Measurements from ENCODE around the gene HIC1.
"Not testable (repeated sequence)": the region's sequence is repeated elsewhere in the genome, so short reads cannot be mapped to it uniquely, and the experiment has no call there.

Gene HIC1

GRCh38 chr17:2054512-2055291 is at the start of gene HIC1:
Gene HIC1, plus strand, starts transcription at chr17:2055103. Its CDS starts 1,588 bp downstream, at chr17:2056691.
- DNase-seq (ENCODE audit: low read depth): peak; percentile 68

- no peak for DNase-seq (ENCODE audit: low read depth)
Observed at GRCh38 chr17:2008332-2009126, 46.4 kb upstream of the HIC1 start.

DNA sequence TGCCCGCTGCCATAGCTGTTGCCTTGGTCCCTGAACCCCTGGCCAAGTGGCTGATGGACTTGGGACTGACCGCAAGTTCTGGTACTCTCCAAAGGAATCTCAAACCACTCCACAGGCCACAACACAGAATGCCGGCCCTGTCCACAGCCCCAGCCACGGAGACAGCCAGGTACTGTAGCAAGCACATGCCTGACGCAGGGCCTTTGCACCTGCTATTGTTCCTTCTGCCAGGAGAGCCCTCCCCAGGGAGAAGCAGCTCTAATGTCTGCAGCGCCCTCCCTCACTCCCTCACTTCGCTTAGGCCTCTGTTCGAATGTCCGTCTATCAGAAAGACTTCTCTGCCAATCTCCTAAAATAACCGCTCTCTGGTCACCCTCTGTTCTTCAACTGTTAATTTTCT is 45.2 kb upstream of the HIC1 start:
- DNase-seq (ENCODE audit: low read depth): no peak

DNA sequence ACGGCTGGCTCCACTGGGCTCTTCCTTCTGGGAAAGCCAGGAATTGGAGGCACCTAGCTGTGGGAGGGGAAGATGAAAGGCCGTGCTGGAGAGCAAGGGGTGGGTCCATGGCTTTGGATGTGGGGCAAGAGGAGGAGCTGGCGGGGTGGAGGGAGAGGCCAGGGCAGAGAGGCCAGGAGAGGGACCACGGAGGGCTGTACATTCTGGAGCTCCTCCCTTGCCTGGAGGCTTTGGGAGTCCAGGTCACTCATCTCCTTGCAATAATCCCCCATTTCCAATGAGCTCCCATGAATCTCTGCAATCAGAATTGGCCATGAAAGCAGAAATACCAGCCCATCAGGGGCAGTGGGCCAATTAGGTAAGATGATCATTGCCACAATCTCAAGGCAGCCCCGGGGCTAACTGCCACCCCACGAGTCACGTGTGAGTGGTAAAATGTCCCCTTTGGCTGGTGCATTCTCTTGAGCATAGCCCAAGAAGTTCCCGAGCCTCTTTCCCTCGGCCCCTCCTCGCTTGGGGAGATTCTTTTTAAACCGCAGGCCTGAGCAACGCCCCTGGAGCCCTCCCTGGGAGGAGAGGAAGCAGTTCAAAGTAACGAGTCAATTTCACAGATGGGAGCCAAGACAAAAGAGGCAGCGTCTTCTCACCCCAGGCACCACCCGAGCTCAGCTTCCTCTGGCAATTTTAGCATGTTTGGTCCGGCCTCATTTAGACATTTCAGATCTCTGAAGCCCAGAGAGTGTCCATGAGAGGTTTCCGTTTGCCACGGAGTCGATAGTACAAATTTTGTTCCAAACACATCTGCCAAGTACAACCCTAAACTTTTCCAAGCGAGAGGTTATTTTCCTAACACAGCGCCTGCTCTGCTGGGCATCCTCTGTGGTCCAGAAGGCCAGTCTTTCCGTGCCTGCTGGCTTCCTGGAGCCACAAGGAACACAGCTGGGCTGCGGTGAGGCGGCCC is 43.2 kb upstream of the HIC1 start:
- no peak for DNase-seq (ENCODE audit: low read depth)

DNA sequence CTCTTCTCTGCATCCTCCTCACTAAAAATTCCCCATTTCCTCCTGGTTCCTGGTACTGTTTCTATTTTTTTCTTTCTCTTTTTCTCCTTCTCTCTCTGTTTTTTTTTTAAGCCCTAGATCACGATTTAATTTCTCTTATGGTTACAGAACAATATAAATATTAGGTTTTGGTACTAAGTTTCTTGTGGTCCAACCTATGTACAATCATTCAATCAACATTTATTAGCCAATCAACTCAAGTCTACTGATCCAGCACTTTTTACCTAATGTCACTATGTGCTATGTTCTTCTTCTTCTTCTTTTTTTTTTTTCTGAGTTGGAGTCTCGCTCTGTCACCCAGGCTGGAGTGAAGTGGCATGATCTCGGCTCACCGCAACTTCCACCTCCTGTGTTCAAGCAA is 42.4 kb upstream of the HIC1 start:
- DNase-seq (ENCODE audit: low read depth): no peak

GRCh38 chr17:2013220-2013993 is 41.5 kb upstream of the HIC1 start:
- not testable (repeated sequence) for DNase-seq (ENCODE audit: low read depth)

DNA sequence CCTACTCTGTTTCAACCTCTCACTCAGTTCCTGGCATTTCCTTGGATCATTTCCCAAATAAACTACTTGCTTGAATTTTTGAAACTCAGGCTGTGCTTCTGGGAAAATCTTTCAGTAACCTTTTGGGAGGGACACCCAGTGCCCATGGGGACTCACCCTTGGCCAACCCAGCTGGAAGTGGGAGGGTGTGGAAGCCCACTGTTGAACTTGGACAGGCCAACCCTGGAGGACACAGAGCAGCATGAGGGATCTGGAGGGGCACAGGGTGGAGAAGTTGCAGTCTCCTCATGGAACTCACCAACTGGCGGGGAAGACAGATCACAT is 40.9 kb upstream of the HIC1 start:
- no peak for DNase-seq (ENCODE audit: low read depth)

DNA sequence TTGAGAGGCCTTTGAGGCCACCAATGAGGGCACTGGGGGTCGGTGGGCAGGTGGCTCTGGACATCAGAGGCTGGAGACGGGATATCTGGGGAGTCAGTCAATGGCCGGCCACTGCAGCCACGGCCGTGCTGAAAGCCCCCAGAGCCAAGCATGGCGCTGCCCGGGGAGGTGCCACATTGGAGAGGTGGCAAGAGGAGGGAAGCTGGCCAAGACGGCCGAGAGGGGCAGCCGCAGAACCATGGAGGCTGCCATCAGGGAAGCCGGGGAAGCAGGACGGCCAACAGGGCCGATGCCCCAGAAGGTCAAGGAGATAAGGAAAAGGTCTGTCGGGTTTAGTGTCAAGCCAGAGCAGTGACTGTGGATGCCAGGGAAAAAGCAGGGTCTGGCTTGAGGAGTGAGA is 39.6 kb upstream of the HIC1 start:
- DNase-seq (ENCODE audit: low read depth): no peak

GRCh38 chr17:2016494-2016893 is 38.4 kb upstream of the HIC1 start:
- DNase-seq (ENCODE audit: low read depth): no peak

DNA sequence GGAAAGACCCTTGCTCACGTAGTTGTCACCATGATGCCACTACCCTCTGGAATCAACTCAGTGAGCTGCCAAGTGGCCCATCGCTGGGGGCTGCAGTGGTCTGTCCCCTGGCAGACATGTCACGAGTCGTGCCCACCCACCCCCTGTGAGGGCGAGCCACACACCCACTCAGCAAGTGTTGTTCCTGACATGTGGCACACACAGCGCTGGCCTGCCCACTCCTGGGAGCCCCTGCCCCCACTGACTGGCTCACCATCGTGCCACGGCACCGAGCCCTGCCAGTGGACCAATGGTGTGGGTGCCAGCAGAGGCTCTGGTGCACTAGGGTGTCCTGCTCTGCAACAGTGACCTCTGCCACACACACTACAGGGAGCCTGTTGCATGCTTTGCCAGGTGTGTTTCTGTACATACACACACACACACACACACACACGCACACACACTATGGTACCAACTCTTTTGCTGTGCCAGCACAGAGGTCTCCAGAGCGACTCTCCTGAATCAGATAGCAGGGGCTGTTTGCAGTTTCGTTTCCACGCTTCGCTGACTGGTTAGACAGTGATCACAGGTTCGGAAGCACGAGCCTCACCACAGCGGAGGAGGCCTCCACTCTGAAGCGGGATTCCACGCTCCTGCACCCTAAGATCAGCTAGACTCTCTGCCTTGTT is 37.5 kb upstream of the HIC1 start:
- DNase-seq (ENCODE audit: low read depth): no peak

DNA sequence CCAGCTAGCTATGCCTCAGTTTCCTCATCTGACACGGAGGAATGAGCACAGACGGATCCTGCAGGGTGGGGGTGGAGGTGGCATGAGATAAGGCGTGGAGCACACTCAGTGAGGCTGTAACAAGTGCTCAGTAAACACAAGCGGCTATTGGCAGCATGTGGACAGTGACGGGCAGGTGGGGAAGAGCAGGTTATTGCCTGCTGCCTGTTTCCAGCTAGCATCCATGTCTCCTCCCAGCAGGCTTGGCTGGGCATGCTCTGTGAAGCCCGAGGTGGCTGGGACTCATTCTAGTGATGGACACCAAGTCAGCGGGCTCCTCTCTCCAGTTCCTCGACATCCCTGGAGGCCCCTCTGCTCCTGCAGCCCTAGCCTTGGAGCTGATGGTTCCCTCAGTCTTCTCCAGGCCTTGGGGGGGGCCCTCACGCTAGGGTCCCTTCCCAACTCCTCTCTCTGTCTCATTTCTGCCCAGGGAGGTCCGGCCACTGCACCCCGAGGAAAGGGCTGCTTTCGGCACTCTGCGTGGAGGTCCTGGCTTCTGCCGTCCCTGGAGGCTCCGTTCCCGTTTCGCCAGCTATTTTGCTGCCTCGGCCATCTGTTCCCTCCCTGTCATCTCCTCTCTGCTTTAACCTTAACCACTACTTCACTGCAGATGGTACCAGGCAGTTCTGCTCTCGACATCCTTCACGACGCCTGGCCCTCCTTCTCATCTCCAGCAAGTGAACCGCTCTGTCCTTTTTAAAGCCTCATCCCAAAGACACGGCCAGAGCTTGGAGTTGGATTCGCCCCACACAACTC is 36.0 kb upstream of the HIC1 start:
- no peak for DNase-seq (ENCODE audit: low read depth)

DNA sequence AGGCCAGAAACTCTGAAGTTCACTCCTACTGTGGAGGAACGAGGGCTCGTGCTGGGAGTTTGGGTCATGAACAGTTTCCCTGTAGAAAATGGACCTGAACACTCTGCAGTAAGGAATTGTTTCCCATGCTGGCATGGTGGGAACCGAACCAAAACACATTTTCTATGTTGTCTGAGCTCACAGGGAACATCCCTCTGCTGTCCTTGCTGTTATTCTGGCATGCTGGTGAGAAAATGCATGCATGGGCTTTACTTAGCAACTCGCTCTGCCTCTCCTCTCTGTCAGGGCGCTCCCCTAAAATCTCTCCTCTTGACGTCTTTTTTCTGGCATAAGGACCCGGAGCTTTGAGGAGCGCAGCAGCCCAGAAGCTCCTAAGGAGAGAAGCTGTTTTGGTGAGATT is 35.2 kb upstream of the HIC1 start:
- DNase-seq (ENCODE audit: low read depth): no peak

DNA sequence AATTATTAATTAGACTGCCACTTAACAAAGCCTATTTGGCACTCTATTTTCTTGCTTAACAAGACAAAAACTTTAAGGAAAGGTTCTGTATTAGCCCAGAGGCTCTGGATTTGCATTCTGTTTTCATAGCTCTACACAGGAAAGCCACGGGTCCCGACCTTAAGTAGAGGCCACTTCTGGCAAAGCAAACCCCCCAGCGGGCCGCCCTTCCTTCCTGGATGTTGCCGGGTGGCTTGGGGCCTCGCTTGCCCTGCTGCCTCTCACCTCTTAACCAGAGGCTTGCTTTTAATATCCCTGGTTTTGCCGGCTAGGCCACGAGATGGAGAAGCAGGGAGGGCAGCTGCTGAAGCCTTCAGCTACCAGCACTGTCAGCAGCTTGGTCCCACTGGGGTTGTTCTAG is 34.2 kb upstream of the HIC1 start:
- no peak for DNase-seq (ENCODE audit: low read depth)

GRCh38 chr17:2022647-2023240 is 32.2 kb upstream of the HIC1 start:
- DNase-seq (ENCODE audit: low read depth): no peak

- no peak for DNase-seq (ENCODE audit: low read depth)
Observed at GRCh38 chr17:2023256-2023655, 31.6 kb upstream of the HIC1 start.

DNA sequence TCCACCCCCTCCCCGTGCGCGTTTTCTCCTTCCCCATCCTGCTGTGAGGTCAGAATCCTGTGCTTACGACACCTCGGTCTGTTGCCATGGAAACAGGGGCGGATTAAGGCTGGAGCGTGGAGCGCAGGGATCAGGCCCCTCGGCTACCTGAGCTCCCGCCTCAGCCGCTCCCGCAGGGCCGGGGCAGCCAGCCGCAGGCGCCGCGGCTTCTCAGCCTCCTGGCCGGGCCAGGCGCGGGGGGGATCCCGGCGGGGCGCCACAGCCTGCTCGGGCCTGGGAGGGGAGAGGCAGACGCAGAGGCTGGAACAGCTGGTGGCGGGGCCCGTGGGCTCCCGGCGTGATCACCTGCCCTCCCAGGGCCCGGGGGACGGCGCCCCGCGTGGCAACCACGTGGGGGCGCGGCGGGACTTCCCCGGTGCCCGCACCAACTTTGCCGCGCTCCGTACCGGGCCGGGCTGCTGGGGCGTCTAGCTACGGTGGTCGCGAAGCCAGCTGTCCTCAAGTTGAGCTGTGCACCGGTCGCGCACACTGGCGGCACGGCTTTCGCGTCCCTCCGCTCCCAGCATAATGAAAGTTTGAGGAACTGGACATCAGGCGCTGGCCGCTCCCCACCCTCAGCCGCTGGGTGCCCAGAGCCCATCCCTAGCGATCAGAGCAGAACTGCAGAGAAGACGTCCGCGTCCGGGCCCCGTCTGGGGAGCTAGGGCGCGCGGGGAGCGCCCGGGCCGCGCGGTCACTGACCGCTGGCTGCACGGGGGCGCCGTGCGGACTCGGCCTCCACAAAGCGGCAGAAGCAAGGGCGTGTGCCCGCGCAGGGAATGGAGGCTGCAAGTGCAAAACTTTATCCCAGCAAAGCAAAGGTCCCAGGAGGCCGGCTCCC is 31.0 kb upstream of the HIC1 start:
- no peak for DNase-seq (ENCODE audit: low read depth)

DNA sequence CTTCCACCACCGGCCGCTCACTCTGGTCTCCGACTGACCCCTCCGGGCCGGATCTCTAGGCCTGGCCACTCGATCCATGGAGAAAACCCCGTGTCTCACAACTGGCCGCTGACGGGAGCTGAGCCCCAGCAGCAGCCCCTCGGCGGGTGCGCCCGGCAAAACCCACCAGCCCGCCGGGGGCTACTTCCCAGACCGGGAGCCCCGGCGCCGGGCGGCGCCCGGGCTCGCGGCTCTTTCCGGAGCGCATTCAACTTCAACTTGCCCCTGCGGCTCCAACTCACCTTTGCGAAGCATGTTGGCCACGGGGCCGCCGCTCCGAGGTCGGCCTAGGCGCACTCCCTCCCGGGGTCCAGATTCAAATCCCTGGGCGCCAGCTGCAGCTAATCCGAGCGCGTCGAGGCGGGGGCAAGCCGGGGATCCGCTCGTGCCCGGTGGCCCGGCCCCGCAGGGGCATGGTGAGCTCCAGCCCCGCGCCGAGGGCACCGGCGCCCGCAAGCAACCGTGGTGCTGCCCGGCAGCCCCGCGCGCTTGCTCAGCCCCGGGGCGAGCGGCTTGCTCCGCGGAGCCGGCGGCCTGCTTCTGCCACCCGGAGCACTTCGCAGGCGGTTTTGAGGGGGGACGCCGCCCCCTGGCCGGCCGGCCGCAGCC is 30.2 kb upstream of the HIC1 start:
- no peak for DNase-seq (ENCODE audit: low read depth)

DNA sequence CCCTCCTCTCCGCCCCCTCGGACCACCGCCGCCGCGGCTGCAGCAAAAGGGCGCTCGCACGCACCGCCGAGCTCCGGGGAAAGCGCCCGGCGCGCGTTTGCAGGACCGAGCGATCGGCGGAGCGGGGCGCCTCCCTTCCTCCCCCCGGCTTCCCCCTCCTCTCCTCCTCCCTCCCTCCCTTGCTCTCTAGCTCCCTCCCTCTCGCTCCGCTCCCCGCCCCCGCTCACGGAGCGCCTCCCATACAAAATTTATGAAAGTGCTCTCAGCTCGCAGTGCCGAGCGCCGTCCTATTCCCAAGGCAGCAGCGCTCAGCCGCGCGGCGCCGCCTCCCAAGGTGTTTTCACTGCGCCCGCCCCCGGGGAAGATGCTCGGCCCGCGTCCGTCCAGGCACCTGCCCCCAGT is 29.7 kb upstream of the HIC1 start, which contains the start of gene RTN4RL1:
TSS of gene RTN4RL1 (minus strand) at position 115 of the 402 bp plus-strand sequence. CDS start 469 bp downstream, outside the sequence.
- peak; percentile 44 for DNase-seq (ENCODE audit: low read depth)

Data from stimulated activated CD8-positive, alpha-beta memory T cell treated with anti-CD3 and anti-CD28 coated beads, Interleukin-4, amount 100 ng/mL, for 24 hours (primary cell).